IMR-90 (cell line): ENCODE measurements around the gene LETM1. TPM values are rescaled to one million over a fixed set of nuclear protein-coding genes. Genes with fewer than 3 reads are reported as not detected.

Experiments used
- CTCF ChIP-seq: conservative IDR thresholded peaks from 2 replicates; pipeline ENCODE4 v1.5.1; 2012; ENCODE audit warnings: mild to moderate bottlenecking, low read depth, low read length, improper control_type of control experiment
- polyA plus RNA-seq, 3 experiments: library from polyadenylated mRNA; depleted of rRNA; stranded (reverse); fragments of >200 nt; gene quantifications; 2 replicates each; pipeline ENCODE4 v1.2.3, GENCODE V29; 2012; ENCODE audit warnings: low replicate concordance in 1 of 3
- total RNA-seq: library from RNA; depleted of rRNA; stranded (reverse); fragments of >200 nt; gene quantifications from 2 replicates; pipeline ENCODE4 v1.2.3, GENCODE V29; 2012

The LETM1 gene
- total and polyA plus RNA-seq, 2 of the 4 experiments (the other 2 are of a cell fraction) = 25.0 to 49.3 TPM

- no peak for TF ChIP-seq CTCF
Observed at GRCh38 chr4:1822568-1823544, 33.1 kb downstream of the LETM1 start (continued).
